Lower leg skin (tissue), 3 donors: ENCODE data around the gene ZNF524.

Experiments
- POLR2A ChIP-seq, 2 donors: fragments of 450-650 bp; IDR thresholded peaks; one replicate each; pipeline ENCODE4 v1.6.1; 2016 to 2017; ENCODE audit warnings: antibody characterized with exemption in 2 of 2, mild to moderate bottlenecking in 1 of 2, moderate library complexity in 1 of 2
- TF ChIP-seq, protein P1 (sequence below), 3 donors: fragments of 450-650 bp; IDR thresholded peaks; one replicate each; pipeline ENCODE4 v1.5.1; 2016; ENCODE audit warnings: antibody characterized with exemption in 3 of 3, mild to moderate bottlenecking in 3 of 3, moderate library complexity in 2 of 3

- TF ChIP-seq, protein P1, sequence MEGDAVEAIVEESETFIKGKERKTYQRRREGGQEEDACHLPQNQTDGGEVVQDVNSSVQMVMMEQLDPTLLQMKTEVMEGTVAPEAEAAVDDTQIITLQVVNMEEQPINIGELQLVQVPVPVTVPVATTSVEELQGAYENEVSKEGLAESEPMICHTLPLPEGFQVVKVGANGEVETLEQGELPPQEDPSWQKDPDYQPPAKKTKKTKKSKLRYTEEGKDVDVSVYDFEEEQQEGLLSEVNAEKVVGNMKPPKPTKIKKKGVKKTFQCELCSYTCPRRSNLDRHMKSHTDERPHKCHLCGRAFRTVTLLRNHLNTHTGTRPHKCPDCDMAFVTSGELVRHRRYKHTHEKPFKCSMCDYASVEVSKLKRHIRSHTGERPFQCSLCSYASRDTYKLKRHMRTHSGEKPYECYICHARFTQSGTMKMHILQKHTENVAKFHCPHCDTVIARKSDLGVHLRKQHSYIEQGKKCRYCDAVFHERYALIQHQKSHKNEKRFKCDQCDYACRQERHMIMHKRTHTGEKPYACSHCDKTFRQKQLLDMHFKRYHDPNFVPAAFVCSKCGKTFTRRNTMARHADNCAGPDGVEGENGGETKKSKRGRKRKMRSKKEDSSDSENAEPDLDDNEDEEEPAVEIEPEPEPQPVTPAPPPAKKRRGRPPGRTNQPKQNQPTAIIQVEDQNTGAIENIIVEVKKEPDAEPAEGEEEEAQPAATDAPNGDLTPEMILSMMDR (IDR thresholded peaks at IDR 0.05): no peak
- TF ChIP-seq POLR2A (IDR thresholded peaks at IDR 0.05): no peak
These were observed 23.5 kb downstream of the ZNF524 start for GRCh38 chr19:55623561-55623960.
